Retinal pigment epithelial cell (primary cell): ENCODE measurements around the gene INHBB.

Experiments used
- DNase-seq: peaks from one replicate; pipeline ENCODE4 v3.0.0-alpha.2; 2010; ENCODE audit warnings: low read depth
- H3K4me3 ChIP-seq: 2 replicates; pipeline ENCODE4 v1.5.1; 2011; ENCODE audit warnings: mild to moderate bottlenecking, low read length, control low read depth, moderate library complexity
- CTCF ChIP-seq: conservative IDR thresholded peaks from 2 replicates; pipeline ENCODE4 v1.5.1; 2011; ENCODE audit warnings: low read depth, low read length, control low read depth, inconsistent platforms

The INHBB gene

GRCh38 chr2:120346026-120346666, at the start of gene INHBB:
Gene INHBB, plus strand, starts transcription at chr2:120346136. Its CDS starts 53 bp downstream, at chr2:120346189.
- peak within 1 kb of the TSS; percentile 43 for H3K4me3 ChIP-seq
- TF ChIP-seq CTCF, result no peak
- DNase-seq, result no peak

DNA sequence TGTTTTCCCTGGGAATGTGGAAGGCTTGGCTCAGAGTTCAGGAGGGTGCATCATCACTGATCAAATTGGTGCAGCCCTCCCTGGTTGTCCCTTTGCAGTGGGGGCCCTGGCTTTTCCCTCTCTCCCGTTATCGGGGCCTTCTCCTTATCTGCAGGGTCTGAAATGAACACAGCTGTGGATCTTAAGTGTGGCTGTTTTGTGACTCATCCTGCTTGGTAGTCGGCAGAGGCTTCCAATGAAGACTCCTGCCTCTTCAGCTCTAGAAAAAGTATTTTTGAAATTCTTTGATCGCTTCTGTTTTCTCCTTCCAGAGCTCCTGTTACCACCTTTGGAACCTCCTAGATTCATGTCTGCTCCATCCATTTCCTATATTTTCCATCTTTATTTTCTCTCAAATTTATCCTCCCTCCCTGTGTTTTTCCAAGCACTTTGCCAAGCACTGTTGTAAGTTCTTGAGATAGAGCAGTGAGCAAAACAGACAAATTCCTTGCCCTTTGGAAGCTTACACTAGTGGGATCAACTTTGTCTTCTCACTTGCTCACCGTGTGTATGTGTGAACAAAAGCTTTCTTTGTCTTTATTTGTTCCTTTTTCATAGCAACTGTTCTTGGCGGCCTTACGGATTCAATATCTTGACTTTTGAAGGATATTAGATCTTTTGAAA, 47.6 kb upstream of the INHBB start:
- no peak for DNase-seq
- H3K4me3 ChIP-seq, result no peak overlapping the region
- TF ChIP-seq CTCF, result no peak

GRCh38 chr2:120299004-120299403, 46.9 kb upstream of the INHBB start:
- no peak overlapping the region for H3K4me3 ChIP-seq
- no peak for DNase-seq
- no peak for TF ChIP-seq CTCF

DNA sequence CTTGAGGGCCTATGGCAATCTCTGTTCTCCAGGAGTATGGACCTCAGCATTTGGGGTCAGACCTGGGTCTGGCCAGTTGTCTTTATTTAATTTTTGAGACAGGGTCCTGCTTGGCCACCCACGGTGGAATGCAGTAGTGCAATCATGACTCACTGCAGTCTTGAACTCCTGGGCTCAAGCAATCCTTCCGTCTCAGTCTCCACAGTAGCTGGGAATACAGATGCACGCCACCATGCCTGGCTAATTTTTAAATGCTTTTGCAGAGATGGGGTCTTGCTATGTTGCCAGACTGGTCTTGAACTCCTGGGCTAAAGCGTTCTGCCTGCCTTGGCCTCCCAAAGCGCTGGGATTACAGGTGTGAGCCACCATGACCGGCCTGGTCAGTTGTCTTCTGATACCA, 46.4 kb upstream of the INHBB start:
- no peak for TF ChIP-seq CTCF
- no peak overlapping the region for H3K4me3 ChIP-seq
- no peak for DNase-seq

DNA sequence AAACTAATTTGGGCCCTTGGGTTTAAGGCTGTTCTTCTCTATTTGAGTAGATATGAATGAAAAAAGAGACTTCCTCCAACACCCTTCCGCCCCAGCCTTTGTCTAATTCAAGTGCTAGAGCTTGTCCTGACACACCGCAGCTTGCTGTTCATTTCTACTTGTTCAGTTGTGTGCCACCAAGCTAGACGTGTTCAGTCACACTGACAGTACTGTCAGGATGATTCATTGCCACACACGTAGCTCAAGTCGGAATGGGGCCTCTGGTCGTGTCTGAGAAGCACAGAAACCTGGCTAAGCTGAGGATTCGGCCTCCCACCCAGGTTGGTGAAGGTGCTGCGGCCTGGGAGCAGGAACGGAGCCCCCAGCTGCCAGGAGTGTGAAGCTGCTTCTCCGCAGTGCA, 45.6 kb upstream of the INHBB start:
- no peak for DNase-seq
- no peak for TF ChIP-seq CTCF
- H3K4me3 ChIP-seq, result no peak overlapping the region

- TF ChIP-seq CTCF, result no peak
- no peak overlapping the region for H3K4me3 ChIP-seq
- DNase-seq, result no peak
These were observed 44.7 kb upstream of the INHBB start for GRCh38 chr2:120301284-120301683.

DNA sequence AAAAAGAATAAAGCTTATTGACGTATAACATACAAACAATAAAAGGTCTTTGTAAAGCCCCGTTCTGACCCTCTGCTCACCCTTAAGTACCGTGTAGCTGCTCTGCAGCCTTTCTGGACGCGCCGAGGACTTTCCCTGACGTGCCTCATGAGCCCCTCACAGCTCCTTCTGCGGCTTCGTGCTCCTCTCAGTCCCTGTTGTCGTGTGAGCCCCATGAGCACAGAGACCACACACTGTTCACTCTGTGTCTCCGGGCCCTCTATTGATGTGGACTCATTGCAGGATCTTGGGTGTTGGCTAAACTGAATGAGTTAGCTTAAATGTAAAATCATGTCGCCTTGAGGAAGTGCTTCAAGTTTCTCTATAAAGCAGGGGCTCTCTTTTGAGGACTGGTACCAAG, 43.6 kb upstream of the INHBB start:
- no peak overlapping the region for H3K4me3 ChIP-seq
- no peak for DNase-seq
- TF ChIP-seq CTCF, result no peak
